ENCODE measurements around the gene ANKFN1. TPM values are rescaled to one million over a fixed set of nuclear protein-coding genes. Genes with fewer than 3 reads are reported as not detected.
"Not testable (repeated sequence)": the region's sequence is repeated elsewhere in the genome, so short reads cannot be mapped to it uniquely, and the experiment has no call there.

ANKFN1 gene
- total RNA-seq, 1 donor from 2014 or later = 0.96 TPM

GRCh38 chr17:56284482-56284881 is 131.2 kb downstream of the ANKFN1 start:
- Mint-ChIP-seq H3K4me1 (ENCODE audit: low read depth, unreplicated experiment) (no peaks in the 10 kb centered on the region), H3K27ac (ENCODE audit: unreplicated experiment) (no peak overlapping the region), H3K27me3 (ENCODE audit: unreplicated experiment) (no peaks in the 10 kb centered on the region), H3K36me3 (ENCODE audit: unreplicated experiment) (no peaks in the 10 kb centered on the region), H3K4me3 (ENCODE audit: unreplicated experiment) (no peak overlapping the region), H3K9me3 (ENCODE audit: unreplicated experiment) (no peaks in the 10 kb centered on the region)
- TF ChIP-seq CTCF (IDR thresholded peaks at IDR 0.05; ENCODE audit: partially characterized antibody, unreplicated experiment) = no peak
- no peak for DNase-seq

- not testable (repeated sequence) for H3K27me3 Mint-ChIP-seq (ENCODE audit: unreplicated experiment); H3K4me1 Mint-ChIP-seq (ENCODE audit: low read depth, unreplicated experiment); H3K9me3 Mint-ChIP-seq (ENCODE audit: unreplicated experiment); H3K27ac Mint-ChIP-seq (ENCODE audit: unreplicated experiment); DNase-seq; H3K36me3 Mint-ChIP-seq (ENCODE audit: unreplicated experiment); H3K4me3 Mint-ChIP-seq (ENCODE audit: unreplicated experiment)
Measured at GRCh38 chr17:56288786-56289185, 135.5 kb downstream of the ANKFN1 start.

- no peak for DNase-seq
- no peak for TF ChIP-seq CTCF (IDR thresholded peaks at IDR 0.05; ENCODE audit: partially characterized antibody, unreplicated experiment)
- H3K27me3 Mint-ChIP-seq (ENCODE audit: unreplicated experiment) = no peaks in the 10 kb centered on the region
- H3K27ac Mint-ChIP-seq (ENCODE audit: unreplicated experiment) = no peak overlapping the region
- no peaks in the 10 kb centered on the region for H3K36me3 Mint-ChIP-seq (ENCODE audit: unreplicated experiment)
- no peaks in the 10 kb centered on the region for H3K9me3 Mint-ChIP-seq (ENCODE audit: unreplicated experiment)
- no peak overlapping the region for H3K4me3 Mint-ChIP-seq (ENCODE audit: unreplicated experiment)
- H3K4me1 Mint-ChIP-seq (ENCODE audit: low read depth, unreplicated experiment) = no peaks in the 10 kb centered on the region
Measured at GRCh38 chr17:56289321-56289720, 136.0 kb downstream of the ANKFN1 start.

GRCh38 chr17:56290101-56290801 is 137.0 kb downstream of the ANKFN1 start:
- Mint-ChIP-seq H3K27me3 (ENCODE audit: unreplicated experiment) (no peaks in the 10 kb centered on the region), H3K9me3 (ENCODE audit: unreplicated experiment) (no peaks in the 10 kb centered on the region), H3K27ac (ENCODE audit: unreplicated experiment) (no peak overlapping the region), H3K4me1 (ENCODE audit: low read depth, unreplicated experiment) (no peaks in the 10 kb centered on the region), H3K4me3 (ENCODE audit: unreplicated experiment) (no peak overlapping the region), H3K36me3 (ENCODE audit: unreplicated experiment) (no peaks in the 10 kb centered on the region)
- no peak for TF ChIP-seq CTCF (IDR thresholded peaks at IDR 0.05; ENCODE audit: partially characterized antibody, unreplicated experiment)
- DNase-seq = no peak

GRCh38 chr17:56290802-56291118 is 137.5 kb downstream of the ANKFN1 start:
- H3K4me1 Mint-ChIP-seq (ENCODE audit: low read depth, unreplicated experiment) = no peaks in the 10 kb centered on the region
- H3K9me3 Mint-ChIP-seq (ENCODE audit: unreplicated experiment) = no peaks in the 10 kb centered on the region
- no peaks in the 10 kb centered on the region for H3K27me3 Mint-ChIP-seq (ENCODE audit: unreplicated experiment)
- H3K36me3 Mint-ChIP-seq (ENCODE audit: unreplicated experiment) = no peaks in the 10 kb centered on the region
- no peak for TF ChIP-seq CTCF (IDR thresholded peaks at IDR 0.05; ENCODE audit: partially characterized antibody, unreplicated experiment)
- H3K27ac Mint-ChIP-seq (ENCODE audit: unreplicated experiment) = no peak overlapping the region
- H3K4me3 Mint-ChIP-seq (ENCODE audit: unreplicated experiment) = no peak overlapping the region
- DNase-seq = no peak
